Measurements from ENCODE around the gene DGKE.

DGKE gene

DNA sequence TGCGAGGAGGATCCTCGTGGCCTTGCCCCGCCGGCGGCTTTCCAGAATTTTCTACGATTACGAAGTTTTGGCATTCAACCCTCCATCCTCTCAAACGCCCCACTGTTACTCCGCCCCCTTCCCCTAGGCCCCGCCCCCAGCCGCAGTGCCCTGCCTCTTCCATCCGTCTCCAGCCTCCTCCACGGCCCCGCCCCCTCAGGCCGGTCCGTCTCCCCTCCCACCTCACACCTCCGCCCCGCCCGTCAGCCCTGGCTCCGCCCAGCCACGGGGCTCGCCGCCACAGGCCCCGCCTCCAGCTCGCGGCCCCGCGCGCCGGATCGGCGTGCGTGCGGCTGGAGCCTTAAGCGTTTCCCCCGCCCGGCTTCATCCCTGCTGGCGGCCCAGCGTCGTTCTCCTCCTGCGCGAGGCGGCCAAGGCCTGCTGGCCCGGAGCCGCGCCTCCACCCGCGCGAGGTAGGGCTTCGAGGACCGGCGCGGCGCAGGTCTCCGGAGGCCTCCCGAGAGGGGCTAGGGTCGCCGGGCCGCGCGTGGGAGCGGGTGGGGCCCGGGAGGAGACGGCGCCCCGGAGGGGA, at the start of gene DGKE, which contains the start of gene C17orf67:
Gene DGKE, plus strand, starts transcription at position 343 of the 571 bp plus-strand sequence. CDS start 645 bp downstream, outside the sequence.
Gene C17orf67, minus strand, starts transcription at position 112 of the 571 bp plus-strand sequence. CDS start 18,110 bp downstream, outside the sequence.
- DNase-seq (ENCODE audit: low read depth, low spot score) = peak; percentile 90

DNA sequence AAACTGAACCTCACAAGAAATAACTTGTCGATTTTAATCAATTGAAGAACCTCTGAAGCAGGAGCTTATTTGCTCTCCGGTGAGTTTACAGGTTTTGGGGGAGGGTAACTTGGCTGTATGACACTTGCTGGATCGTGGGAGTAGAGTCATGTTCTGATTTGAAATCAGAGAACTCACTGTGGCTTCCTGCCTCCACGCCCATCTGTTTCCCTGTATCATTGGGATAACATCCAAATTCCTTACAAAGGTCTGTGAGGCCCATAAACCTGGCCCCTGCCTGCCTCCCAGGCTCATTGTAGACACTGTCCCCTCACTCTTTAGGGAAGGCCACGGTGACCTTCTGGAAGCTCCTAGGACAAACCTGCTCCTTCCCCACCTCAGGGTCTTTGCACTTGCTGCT, 48.5 kb upstream of the DGKE start:
- no peak for DNase-seq (ENCODE audit: low read depth, low spot score)

DNA sequence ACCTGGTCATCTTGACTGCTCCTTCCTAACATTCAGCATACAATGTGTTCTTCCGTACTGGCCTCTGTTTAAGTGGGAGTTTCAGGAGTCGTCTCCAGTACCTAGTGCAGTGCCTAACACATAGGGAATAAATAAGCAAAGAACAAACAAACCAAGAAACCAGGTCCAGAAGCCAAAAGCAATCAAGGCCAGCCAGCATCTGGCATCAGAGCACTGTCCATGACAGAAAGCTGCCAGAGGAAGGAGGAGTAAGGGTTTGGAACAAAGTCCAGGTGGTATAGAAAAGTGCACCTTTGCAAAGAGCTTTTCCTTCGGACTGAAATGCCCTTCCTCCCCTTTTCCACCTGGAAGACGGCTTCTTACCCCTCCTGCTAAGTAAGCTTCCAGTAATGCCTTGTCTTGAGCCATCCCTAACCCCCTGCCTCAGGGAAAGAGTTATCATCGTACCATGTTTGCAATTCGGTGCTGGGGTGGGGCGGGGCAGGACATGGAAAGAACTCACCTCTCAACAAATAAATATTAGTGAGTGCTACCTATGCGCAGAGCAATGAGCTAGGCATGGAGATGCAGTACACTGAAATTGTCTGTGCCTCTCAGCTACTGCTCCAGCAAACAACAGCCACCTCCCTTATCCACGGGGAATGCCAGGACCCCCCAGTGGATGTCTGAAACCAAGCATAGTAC, 47.8 kb upstream of the DGKE start:
- no peak for DNase-seq (ENCODE audit: low read depth, low spot score)

DNA sequence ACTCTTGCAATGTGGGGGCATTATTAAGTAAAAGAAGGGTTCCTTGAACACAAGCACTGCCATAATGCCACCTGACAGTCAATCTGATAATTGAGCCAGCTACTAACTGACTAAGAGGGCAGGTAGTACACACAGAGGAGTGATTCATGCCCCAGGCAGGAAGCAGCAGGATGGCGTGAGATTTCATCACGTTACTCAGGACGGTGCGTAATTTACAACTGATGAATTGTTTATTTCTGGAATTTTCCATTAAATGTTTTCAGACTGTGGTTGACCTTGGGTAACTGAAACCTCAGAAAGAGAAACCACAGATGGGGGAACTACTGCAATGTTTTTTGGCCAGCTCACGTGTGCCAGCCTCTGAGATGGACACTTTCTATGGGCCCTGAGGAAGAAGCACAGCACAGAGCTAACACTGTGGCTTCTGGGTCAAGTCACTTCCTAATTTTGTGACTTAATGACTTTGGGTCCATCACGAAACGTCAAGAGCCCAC, 46.9 kb upstream of the DGKE start:
- DNase-seq (ENCODE audit: low read depth, low spot score) = no peak

DNA sequence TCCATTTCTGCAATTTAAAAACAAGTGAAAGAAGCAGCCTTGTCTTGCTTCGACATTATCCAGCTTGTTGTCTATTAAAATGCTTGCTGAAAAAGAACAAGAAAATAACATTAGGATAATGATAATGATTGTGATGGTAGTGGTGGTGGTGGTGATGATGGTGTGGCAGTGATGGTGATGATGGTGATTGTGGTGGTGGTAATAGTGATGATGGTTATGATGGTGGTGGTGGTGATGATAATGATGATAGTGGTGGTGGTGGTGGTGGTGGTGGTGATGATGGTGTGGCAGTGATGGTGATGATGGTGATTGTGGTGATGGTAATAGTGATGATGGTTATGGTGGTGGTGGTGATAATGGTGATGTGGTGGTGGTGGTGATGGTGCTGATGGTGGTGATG, 41.7 kb upstream of the DGKE start:
- DNase-seq (ENCODE audit: low read depth, low spot score) = no peak

DNA sequence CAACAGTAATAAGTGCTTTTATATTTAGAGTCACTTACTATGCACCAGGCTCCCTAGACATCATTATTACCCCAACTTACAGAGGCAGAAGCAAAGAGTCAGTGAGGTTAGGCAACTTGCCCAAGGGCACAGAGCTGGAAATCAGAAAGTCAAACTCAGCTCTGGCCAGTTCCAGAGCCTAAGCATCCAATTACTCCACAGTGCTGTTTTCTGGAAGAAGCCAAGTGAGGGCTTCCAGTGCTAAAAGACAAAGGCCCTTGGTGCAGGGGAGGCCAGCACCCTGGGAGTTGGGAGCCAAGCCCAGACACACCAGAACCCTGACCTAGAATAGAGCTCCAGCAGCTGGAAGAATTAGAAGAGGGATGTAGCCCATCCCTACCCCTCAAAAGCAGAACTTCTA, 40.4 kb upstream of the DGKE start:
- DNase-seq (ENCODE audit: low read depth, low spot score) = no peak

DNA sequence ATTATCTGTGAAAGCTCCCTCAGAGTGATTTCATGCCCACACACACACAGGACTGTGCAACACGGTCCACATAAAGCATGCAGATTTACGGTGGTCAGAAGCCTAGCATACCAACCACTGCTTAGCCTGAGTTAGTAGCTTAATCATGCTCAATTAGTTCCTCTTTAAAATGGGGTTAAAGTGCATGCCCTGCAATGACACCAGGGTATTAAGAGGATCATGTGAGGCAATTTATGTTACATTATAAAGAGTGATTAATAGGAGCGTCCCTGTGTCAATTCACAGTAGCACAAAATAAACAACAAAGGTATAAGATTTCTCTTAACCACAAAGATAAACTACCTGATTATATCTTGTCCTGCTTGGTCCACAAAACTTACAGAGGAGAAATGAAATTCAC, 40.0 kb upstream of the DGKE start:
- DNase-seq (ENCODE audit: low read depth, low spot score) = no peak

DNA sequence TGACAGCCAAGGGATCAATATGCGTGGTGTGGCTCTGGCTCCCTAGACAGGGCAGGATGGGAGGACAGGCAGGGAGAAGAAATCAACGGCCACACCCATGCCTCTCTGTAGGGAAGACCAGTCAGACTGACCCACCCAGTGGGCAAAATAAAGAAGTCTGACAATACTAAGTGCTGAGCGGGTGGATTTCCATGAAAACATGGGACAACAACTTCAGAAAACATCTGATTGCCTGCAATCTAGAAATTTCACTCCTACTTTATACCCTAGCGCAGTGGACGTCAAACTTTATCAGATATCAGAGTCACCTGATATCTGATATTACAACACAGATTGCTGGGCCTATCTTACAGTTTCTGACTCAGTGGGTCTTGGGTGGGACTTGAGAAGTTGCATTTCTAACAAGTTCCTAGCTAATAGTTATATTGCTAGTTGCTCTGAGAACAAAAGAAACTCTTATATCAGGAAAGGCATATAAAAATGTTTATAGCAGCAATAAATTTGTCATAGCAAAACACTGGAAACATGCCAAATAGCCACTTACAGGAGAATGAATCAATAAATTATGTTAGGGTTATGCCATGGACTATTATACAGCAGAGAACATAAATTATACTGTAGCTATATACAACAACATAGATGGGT, 38.6 kb upstream of the DGKE start:
- DNase-seq (ENCODE audit: low read depth, low spot score) = no peak

DNA sequence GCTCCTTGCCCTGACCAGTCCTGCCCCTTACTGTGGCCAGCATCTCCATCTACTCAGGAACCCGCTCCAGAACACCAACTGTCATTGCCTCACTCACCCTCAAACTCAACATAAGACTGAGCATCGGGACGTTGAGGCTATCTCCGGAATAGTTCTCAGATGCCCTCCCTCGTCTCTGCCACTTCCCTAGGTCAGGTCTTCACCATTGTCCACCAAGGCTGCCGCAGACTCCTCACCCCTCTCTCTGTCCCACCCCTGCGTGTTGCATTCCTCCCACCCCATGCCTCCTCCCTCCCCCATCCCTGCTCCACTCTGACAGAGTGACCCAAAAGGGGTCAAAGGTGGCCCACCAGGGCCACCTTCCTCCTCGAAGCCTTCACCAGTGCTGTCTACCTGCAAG, 37.4 kb upstream of the DGKE start:
- DNase-seq (ENCODE audit: low read depth, low spot score) = no peak

DNA sequence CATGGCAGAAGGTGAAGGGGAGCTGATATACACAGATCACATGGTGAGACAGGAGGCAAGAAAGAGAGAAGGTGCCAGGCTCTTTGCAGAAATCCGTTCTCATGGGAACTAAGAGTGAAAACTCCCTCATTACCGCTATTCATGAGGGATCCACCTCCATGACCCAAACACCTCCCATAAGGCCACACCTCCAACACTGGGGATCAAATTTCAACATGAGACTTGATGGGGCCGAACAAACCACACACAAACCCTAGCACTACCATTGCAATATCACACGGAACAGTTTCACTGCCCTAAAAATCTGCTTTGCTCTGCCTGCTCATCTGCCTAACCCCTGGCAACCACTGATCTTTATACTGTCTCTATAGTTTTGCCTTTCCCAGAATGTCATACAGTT, 35.0 kb upstream of the DGKE start:
- peak; percentile 65 for DNase-seq (ENCODE audit: low read depth, low spot score)

DNA sequence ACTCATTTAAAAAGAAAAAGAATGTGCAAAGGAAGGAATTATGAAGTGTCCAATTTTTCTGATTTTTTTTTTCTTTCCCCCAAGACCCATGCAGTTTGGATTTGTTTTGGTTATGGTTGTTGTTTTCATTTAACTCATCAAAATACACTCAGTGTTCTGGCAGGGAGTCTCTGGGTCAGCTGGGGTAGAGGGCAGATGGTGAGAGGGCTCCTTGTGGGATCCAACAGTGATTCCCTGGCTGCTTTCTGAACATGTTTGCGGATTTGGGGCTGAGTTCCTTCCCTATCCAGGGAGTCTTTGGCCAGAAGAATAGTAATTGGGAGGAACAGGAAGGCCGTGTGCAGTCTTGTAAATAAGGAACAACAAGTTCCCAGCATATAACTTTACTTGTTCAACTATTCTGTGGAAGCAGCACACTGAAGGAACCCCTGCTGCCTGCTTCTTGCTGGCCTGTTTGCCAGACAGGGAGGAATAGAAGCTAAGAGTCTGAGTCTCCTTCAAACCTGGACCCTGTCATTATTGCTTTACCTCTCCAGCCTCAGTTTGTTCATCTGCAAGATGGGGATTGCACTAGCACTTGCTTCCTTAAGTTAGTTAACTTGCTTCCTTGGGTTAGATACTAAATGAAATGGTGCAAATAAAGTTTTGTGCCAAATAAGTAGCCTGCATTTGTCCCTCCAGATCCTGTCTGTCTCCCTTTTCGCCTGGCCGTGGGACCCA, 32.3 kb upstream of the DGKE start:
- no peak for DNase-seq (ENCODE audit: low read depth, low spot score)

DNA sequence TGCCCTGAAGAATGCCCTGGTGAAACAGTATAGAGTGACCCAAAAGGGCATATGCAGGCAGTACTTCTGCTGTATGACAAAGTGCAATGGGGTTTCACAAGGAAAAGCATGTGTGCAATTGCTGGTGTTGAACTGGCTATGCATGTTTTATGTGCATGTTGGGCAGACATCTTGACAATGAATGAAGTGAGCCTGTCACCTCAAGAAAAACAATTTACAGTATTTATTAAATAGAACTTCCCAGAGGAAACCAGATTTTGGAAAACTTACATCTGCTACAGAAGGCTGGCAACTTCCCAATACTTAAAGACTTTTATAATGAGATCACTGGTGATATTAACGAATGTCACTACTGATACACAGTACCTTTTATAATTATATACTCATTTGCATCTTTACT, 30.9 kb upstream of the DGKE start:
- DNase-seq (ENCODE audit: low read depth, low spot score) = no peak

DNA sequence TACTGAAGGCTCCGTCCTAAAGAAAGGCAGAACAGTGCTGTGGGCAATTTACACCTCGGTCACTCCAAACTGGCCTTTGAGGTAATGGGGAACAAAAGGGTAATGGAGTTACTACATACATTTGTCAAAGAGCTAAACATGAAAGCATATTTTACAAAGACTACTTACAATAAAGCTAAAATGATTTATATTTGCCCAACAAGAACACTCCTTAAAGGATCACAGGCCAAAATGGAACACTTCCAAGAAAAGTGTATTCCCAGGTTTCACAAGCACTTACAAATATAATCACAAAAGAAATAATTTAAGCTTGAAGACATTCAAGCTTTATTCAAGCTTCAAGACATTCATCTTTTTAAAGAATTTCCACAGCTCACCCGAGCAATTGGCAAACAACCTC, 29.5 kb upstream of the DGKE start:
- no peak for DNase-seq (ENCODE audit: low read depth, low spot score)

DNA sequence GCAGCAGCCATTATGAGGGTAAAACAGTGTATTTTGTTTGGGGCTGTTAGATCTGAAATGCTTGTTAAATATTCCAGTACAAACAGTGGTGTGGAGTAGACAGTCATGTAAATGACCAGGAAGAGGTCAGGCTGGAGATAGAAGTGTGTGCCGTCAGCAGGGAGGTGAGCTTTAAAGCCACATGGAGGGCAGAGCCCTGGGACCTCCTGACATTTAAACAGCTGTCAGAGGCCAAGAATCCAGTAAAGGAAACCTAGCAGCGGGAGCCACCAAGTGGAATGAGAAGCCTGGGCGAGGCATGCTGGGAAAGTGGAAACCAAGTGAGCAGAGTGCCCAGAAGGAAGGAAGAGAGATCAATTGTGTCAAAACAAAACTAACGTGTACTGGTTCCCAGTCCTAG, 27.0 kb upstream of the DGKE start:
- DNase-seq (ENCODE audit: low read depth, low spot score) = no peak

DNA sequence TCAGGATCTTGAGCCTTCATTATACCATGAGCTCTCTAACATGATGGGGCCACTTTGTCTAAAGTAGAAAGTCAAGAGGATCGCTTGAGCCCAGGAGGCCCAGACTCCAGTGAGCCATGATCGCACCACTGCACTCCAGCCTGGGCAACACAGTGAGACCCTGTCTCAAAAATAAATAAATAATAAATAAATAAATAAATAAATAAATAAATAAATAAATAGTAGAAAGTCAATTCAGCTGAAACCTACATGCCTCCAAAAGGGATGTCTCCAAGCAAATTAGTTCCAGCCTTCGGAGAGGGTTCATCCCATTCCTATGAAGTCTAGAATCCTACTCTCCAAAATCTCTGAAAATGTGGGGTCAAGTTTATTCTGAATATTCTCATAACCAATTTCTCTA, 26.2 kb upstream of the DGKE start:
- DNase-seq (ENCODE audit: low read depth, low spot score) = no peak

DNA sequence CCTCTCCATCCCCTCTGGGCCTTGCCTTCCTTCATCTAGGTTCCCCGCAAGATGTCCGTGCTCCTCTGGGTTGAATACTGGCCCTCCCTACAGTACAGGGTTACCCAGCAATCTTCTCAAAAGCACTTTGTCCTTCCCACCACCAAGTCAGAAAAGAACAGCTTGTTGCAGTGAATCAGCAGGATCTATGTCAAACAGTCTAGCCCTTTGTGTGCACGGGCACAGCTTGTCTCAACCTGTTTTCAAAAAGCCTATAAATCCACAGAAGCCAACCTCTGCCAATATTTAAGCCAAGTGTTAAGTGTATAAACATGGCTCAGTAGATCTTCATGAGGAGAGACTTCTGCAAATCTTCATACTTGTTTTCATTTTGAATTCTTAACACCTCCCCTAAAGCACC, 25.4 kb upstream of the DGKE start:
- no peak for DNase-seq (ENCODE audit: low read depth, low spot score)

DNA sequence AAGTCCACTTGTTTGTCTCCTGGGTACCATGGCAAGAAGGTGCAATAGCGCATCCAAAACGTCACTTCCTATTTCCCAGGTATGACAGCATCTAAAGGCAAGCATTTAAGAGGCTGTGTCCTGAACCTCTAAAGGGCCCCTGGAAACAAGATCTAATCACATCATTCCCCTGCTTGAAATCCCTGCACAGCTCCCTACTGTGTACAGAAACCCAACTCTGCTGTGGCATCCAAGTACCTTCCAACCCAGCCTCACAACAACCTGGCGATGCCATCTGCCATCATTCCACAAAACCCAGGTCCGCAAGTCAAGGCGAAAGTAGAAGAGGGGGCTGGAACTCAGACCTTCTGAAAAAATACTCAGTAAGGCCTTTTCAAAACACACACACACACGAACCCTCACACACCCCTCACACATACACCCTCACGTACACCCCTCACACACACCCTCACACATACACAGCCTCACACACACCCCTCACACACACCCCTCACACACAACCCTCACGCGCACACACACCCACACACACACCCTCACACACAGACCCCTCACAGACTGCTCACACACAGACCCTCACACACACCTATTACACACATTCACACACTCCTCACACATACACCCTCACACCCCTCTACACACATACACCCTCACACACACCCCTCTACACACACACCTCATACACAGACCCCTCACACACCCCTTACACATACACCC, 24.7 kb upstream of the DGKE start:
- DNase-seq (ENCODE audit: low read depth, low spot score) = no peak

DNA sequence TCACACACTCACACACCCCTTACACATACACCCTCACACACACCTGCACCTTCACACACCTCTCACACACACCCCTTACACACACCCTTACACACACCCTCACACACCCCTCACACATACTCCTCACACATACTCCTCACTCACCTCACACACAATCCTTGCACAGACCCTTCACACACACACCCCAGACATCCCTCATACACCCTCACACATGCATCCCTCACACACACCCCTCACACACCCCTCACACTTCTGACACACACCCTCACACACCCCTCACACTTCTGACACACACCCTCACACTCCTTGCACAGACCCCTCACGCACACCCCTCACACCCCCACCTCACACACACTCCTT, 24.2 kb upstream of the DGKE start:
- no peak for DNase-seq (ENCODE audit: low read depth, low spot score)

DNA sequence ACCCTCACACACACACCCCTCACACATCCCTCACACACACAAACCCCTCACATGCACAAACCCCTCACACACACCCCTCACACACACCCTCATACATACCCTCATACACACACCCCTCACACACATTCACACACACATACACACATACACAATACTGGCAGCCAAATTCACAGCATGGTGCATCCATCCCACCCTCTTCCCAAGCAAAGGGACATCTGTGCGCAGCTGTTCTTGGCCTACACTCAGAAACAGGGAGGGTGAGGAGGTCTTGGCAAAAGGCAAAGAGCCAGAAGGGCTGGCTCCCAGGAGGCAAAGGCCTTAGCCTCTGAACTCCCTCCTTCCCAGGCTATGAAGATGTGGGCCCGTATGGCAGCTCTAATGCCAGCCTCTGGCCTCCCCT, 23.6 kb upstream of the DGKE start:
- no peak for DNase-seq (ENCODE audit: low read depth, low spot score)

DNA sequence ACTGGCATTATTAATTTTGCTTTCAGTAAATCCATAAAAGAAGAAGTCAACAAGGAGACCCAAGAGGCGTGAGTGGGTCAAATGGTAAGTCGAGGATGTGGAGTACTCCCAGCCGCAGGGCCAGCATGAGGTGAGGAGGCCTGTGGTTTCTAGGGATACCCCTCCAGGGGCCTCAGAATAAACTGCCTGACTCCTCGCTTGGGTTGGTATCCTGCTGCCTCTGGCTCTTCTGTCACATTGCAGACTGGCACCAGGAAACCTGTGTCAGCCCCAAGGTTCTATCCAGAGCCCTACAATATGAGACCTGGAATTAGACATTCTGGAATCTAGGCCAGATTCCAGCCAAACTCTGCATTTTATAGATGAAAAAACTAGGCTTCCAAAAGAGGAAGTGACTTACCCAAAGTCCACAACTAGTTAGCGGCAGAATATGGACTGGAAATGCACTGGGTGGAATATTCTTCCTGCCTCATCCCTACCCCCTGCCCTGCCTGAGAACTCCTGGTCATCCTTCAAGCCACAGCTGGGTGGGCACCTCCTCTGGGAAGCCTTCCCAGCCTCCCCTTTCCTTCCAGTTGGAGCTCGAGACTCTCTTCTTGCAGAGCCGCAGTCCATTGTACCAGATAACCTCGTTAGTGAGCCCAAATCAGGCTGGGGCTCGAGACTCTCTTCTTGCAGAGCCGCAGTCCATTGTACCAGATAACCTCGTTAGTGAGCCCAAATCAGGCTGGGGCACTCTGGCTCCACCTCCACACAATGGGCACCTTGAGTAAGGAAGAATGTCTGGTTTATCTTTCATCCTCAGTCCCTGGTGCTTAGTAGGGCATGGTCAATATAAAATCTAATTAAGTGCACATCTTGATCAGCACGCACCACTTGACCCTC, 22.8 kb upstream of the DGKE start:
- DNase-seq (ENCODE audit: low read depth, low spot score) = no peak

DNA sequence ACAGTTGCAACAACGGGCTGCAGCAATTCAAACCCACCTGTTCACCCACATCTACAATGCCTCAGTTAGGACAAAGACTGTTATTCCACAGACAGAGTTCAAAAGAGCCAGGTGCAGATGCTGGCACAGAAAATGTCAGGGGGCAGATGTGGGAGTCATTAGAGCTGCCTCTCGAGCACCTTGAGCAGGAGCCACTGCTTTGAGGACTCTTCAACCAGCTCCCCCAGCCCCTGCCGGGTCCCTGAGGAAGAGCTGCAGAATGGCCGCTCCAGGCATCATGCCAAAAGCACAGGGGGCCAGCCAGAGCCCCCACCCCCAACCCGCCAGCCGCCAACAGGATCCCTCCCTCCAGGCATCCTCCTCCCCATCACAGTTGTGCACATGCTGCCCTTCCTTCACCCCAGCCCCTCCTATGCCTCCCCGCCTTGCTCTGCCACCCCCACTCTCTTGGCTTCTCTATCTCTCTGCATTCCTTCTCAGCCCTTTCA, 21.0 kb upstream of the DGKE start:
- no peak for DNase-seq (ENCODE audit: low read depth, low spot score)
